ENCODE measurements around the gene KRTAP4-8.
"Not testable (repeated sequence)": the region's sequence is repeated elsewhere in the genome, so short reads cannot be mapped to it uniquely, and the experiment has no call there.

KRTAP4-8 gene

DNA sequence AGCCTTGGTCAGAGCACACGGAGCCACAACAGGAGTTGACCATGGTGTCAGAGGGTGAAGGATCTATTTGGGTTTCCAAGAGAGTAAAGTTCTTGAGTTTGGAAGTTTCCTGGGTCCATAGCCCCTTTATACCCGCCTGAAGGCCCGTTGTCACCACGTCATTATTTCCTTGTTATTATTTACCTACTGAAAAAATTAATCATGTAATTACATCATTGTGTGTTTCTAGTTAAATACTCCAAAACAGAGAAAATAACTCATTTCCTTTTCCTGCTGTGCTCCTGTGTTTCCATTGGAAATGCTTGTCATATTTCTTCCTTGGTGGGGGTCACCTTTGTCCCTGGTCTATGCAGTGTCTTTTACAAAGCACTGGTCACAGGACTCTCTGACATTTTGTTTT, at the start of gene KRTAP4-8:
KRTAP4-8 (minus strand) TSS at position 101 of the 400 bp plus-strand sequence; CDS start at position 43, 58 bp downstream.
- no peak for FAIRE-seq

DNA sequence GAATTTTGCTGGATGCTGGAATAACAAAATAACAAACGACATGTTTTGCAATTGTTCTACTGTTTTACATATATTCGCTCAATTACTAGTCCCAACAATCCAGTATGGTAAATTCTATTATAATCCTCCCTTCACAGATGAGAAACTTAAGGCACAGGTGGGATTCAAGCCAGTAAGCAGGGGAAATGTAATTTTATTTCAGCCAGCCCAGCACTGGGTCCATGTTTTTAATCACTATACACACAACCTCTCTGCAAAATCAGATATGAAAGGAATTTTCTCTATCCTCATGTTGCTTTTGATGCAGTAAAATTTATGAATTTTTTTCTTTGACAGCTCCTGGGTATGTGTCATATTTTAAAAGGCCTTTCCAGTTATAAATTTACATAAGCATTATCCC, 47.3 kb upstream of the KRTAP4-8 start:
- FAIRE-seq = no peak

DNA sequence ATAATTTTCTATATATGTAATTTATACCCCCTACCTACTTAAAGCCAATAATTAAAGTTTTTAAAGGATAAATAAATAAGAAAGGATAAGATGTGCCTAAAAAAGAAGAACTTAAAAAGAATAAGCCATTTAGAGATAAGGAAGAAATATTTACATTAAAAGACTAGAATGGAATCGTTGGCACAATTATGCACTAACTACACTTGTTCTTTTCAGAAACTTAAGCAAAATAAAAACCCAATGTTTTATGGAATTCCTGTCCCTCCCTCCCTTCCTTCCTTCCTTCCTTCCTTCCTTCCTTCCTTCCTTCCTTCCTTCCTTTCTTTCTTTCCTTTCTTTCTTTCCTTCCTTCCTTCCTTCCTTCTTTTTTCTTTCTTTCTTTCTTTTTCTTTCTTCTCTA, 46.9 kb upstream of the KRTAP4-8 start:
- no peak for FAIRE-seq

- FAIRE-seq = no peak
Measured at GRCh38 chr17:41141361-41141760, 43.4 kb upstream of the KRTAP4-8 start.

- no peak for FAIRE-seq
Measured at GRCh38 chr17:41140360-41141131, 42.6 kb upstream of the KRTAP4-8 start, which contains the start of gene KRTAP4-6. Gene KRTAP4-6 (minus strand): TSS chr17:41140544. CDS start chr17:41140487, 57 bp downstream.

DNA sequence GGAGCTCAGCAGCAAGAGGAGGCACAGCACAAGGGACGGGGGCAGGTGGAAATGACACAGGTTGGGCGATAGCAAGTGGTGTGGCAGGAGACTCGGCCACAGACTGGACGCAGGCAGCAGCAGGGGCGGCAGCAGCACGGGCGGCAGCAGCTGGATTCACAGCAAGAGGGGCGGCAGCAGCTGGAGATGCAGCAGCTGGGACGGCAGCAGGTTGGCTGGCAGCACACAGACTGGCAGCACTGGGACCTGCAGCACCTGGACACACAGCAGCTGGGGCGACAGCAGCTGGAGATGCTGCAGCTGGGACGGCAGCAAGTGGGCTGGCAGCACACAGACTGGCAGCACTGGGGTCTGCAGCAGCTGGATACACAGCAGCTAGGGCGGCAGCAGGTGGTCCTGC, 41.9 kb upstream of the KRTAP4-8 start:
- not testable (repeated sequence) for FAIRE-seq

DNA sequence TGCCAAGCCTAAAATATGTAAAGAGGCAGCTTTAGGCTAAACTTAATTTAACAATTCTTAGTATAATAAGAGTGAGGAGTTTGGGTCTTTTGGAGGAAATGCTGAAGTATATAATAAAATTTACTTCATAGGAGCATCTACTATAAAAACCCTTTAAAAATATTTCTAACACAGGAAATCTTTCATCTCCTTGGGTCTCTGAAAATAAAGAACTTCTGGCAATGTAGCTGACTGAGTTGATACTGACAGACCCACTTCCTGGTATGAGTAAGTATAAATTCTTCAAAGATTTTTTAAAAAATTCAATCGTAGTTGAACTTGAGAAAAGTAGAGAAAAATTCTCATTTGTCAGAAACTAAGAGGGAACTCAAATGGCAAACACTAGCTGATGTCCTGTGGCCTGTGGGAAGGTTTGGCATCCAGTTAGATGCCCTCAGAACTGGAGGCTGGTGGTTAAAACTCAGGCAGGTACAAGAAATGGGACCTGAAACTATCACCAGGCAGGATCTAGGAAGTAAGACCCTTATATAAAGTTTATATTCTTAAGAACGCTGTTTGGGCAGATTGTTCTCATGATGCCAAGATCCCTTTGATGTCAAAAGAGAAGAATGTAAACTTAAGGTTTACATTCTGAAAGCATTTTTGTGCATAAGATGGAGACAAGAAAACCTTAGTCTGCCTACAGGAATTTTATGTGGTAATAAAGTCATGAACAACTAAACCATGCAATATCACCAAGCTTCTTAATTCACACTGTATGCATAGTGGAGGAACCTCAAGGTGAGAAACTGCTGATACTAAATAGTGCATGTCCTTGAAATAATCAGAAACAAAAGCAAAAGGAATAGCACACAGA, 36.2 kb upstream of the KRTAP4-8 start:
- FAIRE-seq = no peak

DNA sequence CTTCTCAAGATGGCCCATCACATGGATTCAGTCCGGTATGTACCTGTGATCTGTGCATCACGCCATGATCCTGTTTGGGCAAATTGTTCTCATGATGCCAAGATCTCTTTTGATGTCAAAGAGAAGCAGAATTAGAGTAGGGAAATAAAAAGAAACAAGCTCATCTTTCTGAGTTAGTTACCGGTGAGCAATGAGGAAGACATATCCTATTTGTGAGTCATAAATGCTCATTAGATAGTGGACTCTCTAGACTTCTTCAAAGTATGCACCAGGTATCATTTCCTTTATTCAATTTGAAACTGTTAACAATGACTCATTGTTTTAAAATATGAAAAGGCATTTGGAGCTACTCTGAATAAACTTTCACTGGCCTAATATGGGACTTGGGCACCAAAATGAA, 34.0 kb upstream of the KRTAP4-8 start:
- no peak for FAIRE-seq

DNA sequence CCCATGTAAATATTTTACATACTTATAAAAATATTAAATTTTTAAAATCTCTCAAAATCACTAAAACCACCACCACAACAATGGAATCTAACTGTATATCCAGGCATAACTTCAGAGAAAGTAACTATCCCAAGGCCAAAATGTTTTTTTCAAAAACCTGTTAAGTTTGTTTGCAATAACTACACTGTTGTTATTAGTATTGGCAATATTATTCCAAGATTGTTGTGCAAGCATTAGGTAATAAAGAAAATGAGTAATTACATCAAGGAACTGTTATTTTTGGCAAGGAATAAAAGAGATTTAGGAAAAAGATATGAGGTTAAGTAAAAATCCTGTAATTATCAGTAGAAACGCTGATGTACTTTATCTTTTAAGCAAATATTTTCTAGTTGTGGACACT, 29.4 kb upstream of the KRTAP4-8 start:
- FAIRE-seq = no peak

DNA sequence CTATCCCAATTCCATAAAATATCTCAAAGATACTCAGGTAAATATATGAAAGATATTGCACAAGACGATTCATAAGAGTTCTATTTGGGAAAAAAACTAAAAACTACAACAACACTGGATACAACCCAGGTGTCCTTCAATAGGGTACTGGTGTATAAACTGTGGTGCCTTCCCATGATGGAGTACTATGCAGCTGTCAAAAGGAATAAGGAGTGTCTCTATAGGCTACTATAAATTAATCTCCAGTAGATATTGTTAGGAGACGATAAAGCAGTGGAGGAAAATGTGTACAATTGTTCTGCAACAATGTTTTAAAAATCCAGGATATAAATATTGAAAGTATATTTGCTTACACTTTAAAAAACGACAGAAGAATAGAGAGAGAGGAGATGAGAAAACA, 28.5 kb upstream of the KRTAP4-8 start:
- FAIRE-seq = no peak

- FAIRE-seq = no peak
Measured at GRCh38 chr17:41125064-41125463, 27.1 kb upstream of the KRTAP4-8 start.

- not testable (repeated sequence) for FAIRE-seq
Measured at GRCh38 chr17:41123991-41124371, 26.0 kb upstream of the KRTAP4-8 start, which contains the start of gene KRTAP4-12. Gene KRTAP4-12 (minus strand): TSS chr17:41124182. CDS start chr17:41124122, 60 bp downstream.

DNA sequence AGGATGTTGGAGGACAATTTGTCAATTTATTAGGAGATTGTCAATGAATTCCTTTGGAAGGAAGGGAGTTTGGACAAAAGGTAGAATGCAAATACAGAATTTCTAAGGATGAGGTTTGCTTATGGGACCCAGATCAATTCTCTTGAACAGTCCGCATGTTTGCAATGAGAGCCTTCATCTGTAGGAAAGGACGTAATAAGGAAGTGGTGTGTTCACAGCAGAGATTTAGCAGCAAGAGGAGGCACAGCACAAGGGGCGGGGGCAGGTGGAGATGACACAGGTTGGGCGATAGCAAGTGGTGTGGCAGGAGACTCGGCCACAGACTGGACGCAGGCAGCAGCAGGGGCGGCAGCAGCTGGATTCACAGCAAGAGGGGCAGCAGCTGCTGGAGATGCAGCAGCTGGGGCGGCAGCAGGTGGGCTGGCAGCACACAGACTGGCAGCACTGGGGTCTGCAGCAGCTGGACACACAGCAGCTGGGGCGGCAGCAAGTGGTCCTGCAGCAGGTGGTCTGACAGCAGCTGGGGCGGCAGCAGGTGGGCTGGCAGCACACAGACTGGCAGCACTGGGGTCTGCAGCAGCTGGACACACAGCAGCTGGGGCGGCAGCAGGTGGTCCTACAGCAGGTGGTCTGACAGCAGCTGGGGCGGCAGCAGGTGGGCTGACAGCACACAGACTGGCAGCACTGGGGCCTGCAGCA, 25.5 kb upstream of the KRTAP4-8 start:
- not testable (repeated sequence) for FAIRE-seq

DNA sequence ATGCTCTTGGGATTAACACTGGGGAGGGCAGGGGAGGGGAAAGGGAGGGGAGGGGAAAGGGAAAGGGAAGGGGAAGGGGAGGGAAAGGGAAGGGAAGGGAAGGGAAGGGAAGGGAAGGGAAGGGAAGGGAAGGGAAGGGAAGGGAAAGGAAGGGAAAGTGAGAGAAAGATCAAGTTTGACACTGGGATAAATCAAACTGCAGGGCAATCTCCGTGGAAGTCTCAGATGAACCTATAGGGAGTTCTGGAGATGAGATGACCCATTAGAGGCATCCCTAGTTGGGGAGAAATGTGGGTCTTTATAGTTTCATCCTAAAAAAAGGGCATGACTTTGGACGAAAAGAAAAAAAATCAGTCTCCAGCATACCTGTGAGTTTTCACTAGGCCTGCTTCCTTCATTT, 23.8 kb upstream of the KRTAP4-8 start:
- no peak for FAIRE-seq

- peak; percentile 95 for FAIRE-seq
Measured at GRCh38 chr17:41119696-41120690, 22.1 kb upstream of the KRTAP4-8 start.

DNA sequence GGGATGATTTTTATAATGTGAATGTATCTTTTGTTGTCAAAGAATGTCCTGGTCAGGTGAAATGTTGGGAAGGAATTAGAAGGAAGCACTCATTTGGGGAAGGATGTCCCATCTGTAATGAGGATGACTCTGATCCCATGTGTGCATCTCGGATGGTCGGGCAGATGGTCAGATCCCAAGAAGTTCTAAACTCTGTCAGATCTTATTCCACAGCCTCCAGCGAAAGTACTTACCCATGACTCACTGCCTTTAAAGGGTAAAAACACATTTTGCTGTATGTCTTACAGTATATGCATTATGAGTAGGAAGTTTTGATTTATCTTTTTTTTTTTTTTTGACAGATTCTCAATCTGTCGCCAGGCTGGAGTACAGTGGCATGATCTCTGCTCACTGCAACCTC, 20.8 kb upstream of the KRTAP4-8 start:
- FAIRE-seq = no peak

GRCh38 chr17:41117846-41118386, 20.0 kb upstream of the KRTAP4-8 start, which contains the start of gene KRTAP4-11:
Gene KRTAP4-11 (minus strand): TSS chr17:41118373. CDS start chr17:41118315, 58 bp downstream.
- not testable (repeated sequence) for FAIRE-seq

DNA sequence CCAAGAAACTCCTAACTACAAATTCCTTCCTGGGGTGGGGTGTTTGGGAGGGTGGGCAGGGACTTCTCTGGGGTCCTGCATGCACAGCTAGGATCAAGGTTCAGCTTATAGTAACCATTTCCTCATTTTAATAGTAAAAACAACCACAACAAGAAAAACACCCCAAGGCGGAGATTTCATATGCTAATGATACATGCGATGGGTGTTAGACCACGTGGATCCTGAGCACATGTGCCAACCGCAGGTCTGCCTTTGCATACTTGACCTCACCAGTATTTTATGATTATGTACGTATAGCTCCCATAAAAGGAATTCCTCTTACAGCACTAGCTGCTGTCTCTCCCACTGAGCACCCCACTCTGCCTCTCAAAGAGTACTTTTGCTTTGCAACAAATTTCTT, 18.4 kb upstream of the KRTAP4-8 start:
- FAIRE-seq = no peak

DNA sequence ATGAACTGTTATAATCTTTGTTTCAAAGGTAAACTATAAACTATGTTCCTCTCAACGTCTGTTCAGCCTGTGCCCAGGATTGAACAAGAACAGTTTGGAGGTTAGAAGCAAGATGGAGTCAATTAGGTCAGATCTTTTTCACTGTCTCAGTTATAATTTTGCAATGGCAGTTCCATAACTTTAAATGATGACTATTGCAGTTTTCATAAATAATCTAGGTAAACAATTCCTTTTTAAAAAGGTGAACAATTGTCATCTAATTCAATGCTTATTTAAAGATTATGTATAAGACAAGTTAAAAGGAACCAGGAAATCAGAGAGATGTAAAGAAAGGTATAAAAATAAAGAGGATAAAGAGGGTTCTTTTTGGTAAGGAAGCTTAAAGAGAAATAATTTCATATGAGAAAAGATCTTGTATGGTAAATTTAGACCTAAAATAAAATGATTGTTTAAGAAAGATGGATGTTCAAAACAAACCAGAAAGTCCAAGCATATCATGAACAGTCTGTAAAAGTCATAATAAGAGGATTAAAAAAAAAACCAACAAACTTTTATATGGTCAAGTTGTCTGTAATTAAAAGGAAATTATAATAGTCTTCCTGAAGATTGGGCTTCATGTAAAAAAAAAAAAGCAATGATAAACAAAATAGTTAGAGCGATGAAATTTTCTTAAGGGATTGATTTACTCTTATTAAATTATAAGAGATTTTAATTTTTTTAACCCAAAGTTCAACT, 13.4 kb upstream of the KRTAP4-8 start:
- no peak for FAIRE-seq

- not testable (repeated sequence) for FAIRE-seq
Measured at GRCh38 chr17:41108728-41109386, 10.9 kb upstream of the KRTAP4-8 start.
